Measurements from ENCODE around the gene ONECUT2.

ONECUT2 gene

DNA sequence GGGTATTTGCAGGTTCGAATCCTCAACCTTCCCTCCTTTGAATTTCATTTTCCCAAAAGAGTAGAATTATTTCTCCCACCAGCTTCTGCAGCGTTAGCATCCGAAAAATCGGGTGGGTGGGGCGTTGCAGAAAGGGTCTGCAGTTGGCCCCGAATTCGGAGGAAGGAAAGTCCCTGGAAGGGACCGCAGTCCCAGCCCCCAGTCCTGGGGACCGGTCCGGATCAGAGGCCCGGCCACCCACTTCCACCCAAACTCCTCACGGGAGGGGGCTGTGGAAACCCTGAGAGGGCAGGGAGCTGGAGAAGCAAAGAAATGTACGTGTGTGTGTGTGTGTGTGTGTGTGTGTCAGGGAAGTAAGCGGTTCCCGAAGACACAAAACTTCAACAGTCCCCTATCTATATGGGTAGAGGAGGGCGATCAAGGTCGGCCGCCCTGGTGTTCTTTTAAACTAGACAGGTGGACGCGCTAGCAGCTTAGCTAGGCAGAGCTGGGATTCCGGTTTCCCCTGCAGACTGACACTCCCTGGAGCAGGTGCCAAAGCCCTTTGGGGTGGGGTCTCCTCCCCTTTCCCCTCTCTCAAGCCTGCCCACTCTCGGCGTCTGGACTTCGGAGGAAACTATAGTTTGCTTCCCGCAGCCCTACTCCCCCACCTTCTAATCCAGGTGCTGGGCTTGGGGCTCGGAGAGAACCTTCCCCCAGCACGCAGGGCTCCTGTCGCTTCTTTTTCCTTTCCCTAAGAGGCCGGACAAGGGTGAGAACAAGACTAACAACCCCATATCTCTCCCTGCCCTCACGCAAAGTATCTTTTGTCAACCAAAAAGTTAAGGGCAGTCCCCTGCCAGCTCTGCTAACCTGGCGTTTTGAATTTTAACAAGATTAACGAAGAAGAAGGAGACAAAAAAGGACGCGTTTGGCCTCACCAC lies 4.8 kb upstream of the ONECUT2 start:
- ATAC-seq = no peak
- TF ChIP-seq ZC3H10 (CRISPR knock-in tag; IDR thresholded peaks at IDR 0.05) = no peak
- no peak for TF ChIP-seq ESRRG (CRISPR knock-in tag; IDR thresholded peaks at IDR 0.05)

- no peak for TF ChIP-seq TSHZ2 (CRISPR knock-in tag; IDR thresholded peaks at IDR 0.05)
- no peak for TF ChIP-seq ZC3H10 (CRISPR knock-in tag; IDR thresholded peaks at IDR 0.05)
- no peak for TF ChIP-seq ZNF565 (CRISPR knock-in tag; conservative IDR thresholded peaks at IDR 0.05; ENCODE audit: low read depth)
- no peak for TF ChIP-seq RARB (CRISPR knock-in tag; IDR thresholded peaks at IDR 0.05)
- TF ChIP-seq ARNTL (CRISPR knock-in tag; IDR thresholded peaks at IDR 0.05; ENCODE audit: borderline replicate concordance, low read depth) = no peak
- no peak for TF ChIP-seq ZFP3 (CRISPR knock-in tag; IDR thresholded peaks at IDR 0.05)
- TF ChIP-seq ZNF8 (CRISPR knock-in tag; IDR thresholded peaks at IDR 0.05) = no peak
- no peak for TF ChIP-seq PATZ1 (CRISPR knock-in tag; IDR thresholded peaks at IDR 0.05; ENCODE audit: borderline replicate concordance)
- no peak for TF ChIP-seq GLIS3 (CRISPR knock-in tag; IDR thresholded peaks at IDR 0.05)
- no peak for TF ChIP-seq ESRRG (CRISPR knock-in tag; IDR thresholded peaks at IDR 0.05)
- TF ChIP-seq, protein P1, sequence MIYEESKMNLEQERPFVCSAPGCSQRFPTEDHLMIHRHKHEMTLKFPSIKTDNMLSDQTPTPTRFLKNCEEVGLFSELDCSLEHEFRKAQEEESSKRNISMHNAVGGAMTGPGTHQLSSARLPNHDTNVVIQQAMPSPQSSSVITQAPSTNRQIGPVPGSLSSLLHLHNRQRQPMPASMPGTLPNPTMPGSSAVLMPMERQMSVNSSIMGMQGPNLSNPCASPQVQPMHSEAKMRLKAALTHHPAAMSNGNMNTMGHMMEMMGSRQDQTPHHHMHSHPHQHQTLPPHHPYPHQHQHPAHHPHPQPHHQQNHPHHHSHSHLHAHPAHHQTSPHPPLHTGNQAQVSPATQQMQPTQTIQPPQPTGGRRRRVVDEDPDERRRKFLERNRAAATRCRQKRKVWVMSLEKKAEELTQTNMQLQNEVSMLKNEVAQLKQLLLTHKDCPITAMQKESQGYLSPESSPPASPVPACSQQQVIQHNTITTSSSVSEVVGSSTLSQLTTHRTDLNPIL (CRISPR knock-in tag; IDR thresholded peaks at IDR 0.05; ENCODE audit: low read depth) = no peak
- no peak for ATAC-seq
These were observed 4.2 kb upstream of the ONECUT2 start for GRCh38 chr18:57431002-57431382.

- no peak for ATAC-seq
- TF ChIP-seq BACH2 (CRISPR knock-in tag; IDR thresholded peaks at IDR 0.05; ENCODE audit: borderline replicate concordance) = no peak
- no peak for TF ChIP-seq ARNTL (CRISPR knock-in tag; IDR thresholded peaks at IDR 0.05; ENCODE audit: borderline replicate concordance, low read depth)
- TF ChIP-seq OSR1 (CRISPR knock-in tag; IDR thresholded peaks at IDR 0.05) = no peak
- TF ChIP-seq, protein P2, sequence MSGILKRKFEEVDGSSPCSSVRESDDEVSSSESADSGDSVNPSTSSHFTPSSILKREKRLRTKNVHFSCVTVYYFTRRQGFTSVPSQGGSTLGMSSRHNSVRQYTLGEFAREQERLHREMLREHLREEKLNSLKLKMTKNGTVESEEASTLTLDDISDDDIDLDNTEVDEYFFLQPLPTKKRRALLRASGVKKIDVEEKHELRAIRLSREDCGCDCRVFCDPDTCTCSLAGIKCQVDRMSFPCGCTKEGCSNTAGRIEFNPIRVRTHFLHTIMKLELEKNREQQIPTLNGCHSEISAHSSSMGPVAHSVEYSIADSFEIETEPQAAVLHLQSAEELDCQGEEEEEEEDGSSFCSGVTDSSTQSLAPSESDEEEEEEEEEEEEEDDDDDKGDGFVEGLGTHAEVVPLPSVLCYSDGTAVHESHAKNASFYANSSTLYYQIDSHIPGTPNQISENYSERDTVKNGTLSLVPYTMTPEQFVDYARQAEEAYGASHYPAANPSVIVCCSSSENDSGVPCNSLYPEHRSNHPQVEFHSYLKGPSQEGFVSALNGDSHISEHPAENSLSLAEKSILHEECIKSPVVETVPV (CRISPR knock-in tag; IDR thresholded peaks at IDR 0.05) = no peak
- TF ChIP-seq ESRRG (CRISPR knock-in tag; IDR thresholded peaks at IDR 0.05) = no peak
- TF ChIP-seq, protein P3, sequence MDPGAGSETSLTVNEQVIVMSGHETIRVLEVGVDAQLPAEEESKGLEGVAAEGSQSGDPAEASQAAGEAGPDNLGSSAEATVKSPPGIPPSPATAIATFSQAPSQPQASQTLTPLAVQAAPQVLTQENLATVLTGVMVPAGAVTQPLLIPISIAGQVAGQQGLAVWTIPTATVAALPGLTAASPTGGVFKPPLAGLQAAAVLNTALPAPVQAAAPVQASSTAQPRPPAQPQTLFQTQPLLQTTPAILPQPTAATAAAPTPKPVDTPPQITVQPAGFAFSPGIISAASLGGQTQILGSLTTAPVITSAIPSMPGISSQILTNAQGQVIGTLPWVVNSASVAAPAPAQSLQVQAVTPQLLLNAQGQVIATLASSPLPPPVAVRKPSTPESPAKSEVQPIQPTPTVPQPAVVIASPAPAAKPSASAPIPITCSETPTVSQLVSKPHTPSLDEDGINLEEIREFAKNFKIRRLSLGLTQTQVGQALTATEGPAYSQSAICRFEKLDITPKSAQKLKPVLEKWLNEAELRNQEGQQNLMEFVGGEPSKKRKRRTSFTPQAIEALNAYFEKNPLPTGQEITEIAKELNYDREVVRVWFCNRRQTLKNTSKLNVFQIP (CRISPR knock-in tag; IDR thresholded peaks at IDR 0.05; ENCODE audit: borderline replicate concordance, low read depth) = no peak
- no peak for TF ChIP-seq ZNF8 (CRISPR knock-in tag; IDR thresholded peaks at IDR 0.05)
- TF ChIP-seq ZFP3 (CRISPR knock-in tag; IDR thresholded peaks at IDR 0.05) = no peak
- no peak for TF ChIP-seq ISL1 (CRISPR knock-in tag; IDR thresholded peaks at IDR 0.05)
- no peak for TF ChIP-seq PPARA (CRISPR knock-in tag; IDR thresholded peaks at IDR 0.05; ENCODE audit: borderline replicate concordance)
- TF ChIP-seq SNAI2 (CRISPR knock-in tag; IDR thresholded peaks at IDR 0.05) = no peak
- TF ChIP-seq GLIS3 (CRISPR knock-in tag; IDR thresholded peaks at IDR 0.05) = no peak
- no peak for TF ChIP-seq ZNF565 (CRISPR knock-in tag; conservative IDR thresholded peaks at IDR 0.05; ENCODE audit: low read depth)
- TF ChIP-seq ZFP30 (CRISPR knock-in tag; IDR thresholded peaks at IDR 0.05) = no peak
- TF ChIP-seq, protein P1 (CRISPR knock-in tag; IDR thresholded peaks at IDR 0.05; ENCODE audit: low read depth) = no peak
- no peak for TF ChIP-seq ZNF70 (CRISPR knock-in tag; IDR thresholded peaks at IDR 0.05)
- TF ChIP-seq RARB (CRISPR knock-in tag; IDR thresholded peaks at IDR 0.05) = no peak
- TF ChIP-seq TSHZ2 (CRISPR knock-in tag; IDR thresholded peaks at IDR 0.05) = no peak
- no peak for TF ChIP-seq TCF4 (CRISPR knock-in tag; IDR thresholded peaks at IDR 0.05; ENCODE audit: borderline replicate concordance)
- TF ChIP-seq TOX (CRISPR knock-in tag; IDR thresholded peaks at IDR 0.05; ENCODE audit: borderline replicate concordance) = no peak
These were observed 3.6 kb upstream of the ONECUT2 start for GRCh38 chr18:57431467-57432080.
